Measurements from ENCODE around the gene VEZF1. TPM values are rescaled to one million over a fixed set of nuclear protein-coding genes. Genes with fewer than 3 reads are reported as not detected.

Gene VEZF1
- total and polyA plus RNA-seq, 4 experiments from 2014 or later = 30.6 to 76.6 (median 63.1) TPM

DNA sequence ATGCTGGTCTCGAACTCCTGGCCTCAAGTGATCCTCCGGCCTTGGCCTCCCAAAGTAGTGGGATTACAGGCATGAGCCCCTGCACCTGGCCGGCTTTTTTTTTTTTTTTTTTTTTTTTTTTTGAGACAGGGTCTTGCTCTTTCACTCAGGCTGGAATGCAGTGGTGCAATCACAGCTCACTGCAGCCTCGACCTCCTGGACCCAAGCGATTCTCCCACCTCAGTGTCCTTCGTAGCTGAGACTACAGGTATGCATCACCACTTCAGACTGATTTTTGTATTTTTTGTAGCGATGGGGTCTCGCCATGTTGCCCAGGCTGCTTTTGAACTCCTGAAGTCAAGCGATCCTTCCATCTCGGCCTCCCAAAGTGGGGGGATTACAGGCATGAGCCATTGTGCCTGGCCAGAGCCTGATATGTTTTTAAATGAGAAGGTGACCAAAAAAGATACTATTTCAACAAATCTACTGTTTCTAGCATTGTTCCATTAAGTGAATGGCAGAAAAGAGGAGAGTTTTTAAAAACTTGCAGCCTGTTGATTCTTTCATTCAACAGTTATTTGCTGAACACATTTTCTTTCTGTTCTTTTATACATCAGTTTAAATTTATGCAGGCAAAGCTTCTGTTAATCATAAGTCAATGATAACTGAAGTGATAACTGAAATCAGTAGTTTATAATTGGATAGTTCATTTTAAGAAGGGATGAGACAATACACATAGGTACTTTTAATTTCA, 22.2 kb upstream of the VEZF1 start:
- Mint-ChIP-seq H3K4me3 (no peak overlapping the region), H3K27me3 (peaks cover 0 to 2% of the 10 kb centered on the region in 2 donors)

DNA sequence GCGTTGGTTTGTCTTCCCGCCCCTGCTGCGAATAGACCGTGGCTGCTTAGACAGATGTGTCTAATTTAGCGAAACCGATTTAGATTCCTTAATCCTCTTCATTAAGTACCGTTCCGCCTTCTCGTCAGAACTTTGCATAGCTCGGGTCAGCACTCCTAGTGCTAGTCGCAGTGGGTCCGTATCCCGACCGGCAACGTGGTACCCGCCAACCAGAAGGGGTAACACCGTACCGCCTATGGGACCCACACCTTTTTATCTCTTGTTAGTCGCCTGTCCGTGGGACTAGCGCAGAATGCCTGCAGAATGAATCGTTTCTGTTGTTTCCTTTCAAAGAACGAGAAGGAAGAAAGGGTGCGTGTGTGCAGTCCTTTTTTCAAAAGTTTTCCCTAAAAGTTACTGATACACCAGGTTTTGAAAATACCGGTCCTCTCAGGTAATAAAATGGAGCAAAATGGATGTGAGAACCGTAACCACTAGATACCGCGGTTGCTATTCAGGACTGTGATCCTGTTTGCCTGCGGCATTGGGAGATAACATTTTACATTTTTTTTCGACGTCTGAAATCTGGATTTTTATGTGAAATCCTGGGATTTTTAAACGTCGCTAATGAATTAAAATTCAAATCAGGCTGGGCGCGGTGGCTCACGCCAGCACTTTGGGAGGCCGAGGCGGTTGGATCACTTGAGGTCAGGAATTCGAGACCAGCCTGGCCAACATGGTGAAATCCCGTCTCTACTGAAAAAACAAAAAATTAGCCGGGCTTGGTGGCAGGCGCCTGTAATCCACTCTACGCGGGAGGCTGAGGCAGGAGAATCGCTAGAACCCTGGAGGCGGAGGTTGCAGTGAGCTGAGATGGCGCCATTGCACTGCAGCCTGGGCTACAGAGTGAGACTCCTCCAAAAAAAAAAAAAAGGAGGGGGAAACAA, 20.0 kb upstream of the VEZF1 start:
- CTCF ChIA-PET (ENCODE audit: partially characterized antibody) = interaction anchor here (0.6 to 4.4 kb wide), 14 partner anchors 10 to 192 kb away, joined by 3 to 41 read pairs (median 4); partner anchors contain the start of genes MRPS23 and VEZF1
- no peak for DNase-seq
- intact Hi-C loops (cut with micrococcal nuclease) = loop anchor here (1.0 to 10.0 kb wide), 13 partner anchors 20 to 1176 kb away; partner anchors contain the start of genes AKAP1, C17orf67, DGKE and DYNLL2

More for the DNA sequence above, 22.2 kb upstream of the VEZF1 start:
- intact Hi-C loops (cut with micrococcal nuclease) = no loop called here
- no peaks in the 10 kb centered on the region for H3K9me3 ChIP-seq (ENCODE audit: control insufficient read depth in 1 of 2, low read length in 2 of 2)
- no peaks in the 10 kb centered on the region for H3K27me3 ChIP-seq (ENCODE audit: insufficient read depth, low read length)
- DNase-seq = no peak
- ChIA-PET CTCF (ENCODE audit: partially characterized antibody) (interaction anchor here (1.1 to 4.4 kb wide), 2 partner anchors 12 to 162 kb away, joined by 4 to 41 read pairs; no protein-coding TSS in a partner anchor), POLR2A (ENCODE audit: partially characterized antibody) (interaction anchor here (1.0 to 1.4 kb wide), 2 partner anchors 72 to 160 kb away, joined by 3 read pairs; partner anchors contain the start of gene MRPS23)
- Mint-ChIP-seq H3K9me3 (peaks cover 0 to 4% (median 0%) of the 10 kb centered on the region in 8 donors), H3K36me3 (peaks cover 18 to 27% of the 10 kb centered on the region in 2 donors), H3K27ac (peak overlapping the region in 1 of 7 donors; percentile 61), H3K4me1 (peaks cover 13 to 30% (median 20%) of the 10 kb centered on the region in 4 donors)
- peaks cover 15% of the 10 kb centered on the region for H3K4me1 ChIP-seq (ENCODE audit: insufficient read depth, low read length)
- H3K36me3 ChIP-seq (ENCODE audit: insufficient read depth, low read length) = peaks cover 6% of the 10 kb centered on the region
- no peak overlapping the region for H3K27ac ChIP-seq (ENCODE audit: low read depth, low read length)
- no peak overlapping the region for H3K4me3 ChIP-seq (ENCODE audit: low read length in 2 of 2)

DNA sequence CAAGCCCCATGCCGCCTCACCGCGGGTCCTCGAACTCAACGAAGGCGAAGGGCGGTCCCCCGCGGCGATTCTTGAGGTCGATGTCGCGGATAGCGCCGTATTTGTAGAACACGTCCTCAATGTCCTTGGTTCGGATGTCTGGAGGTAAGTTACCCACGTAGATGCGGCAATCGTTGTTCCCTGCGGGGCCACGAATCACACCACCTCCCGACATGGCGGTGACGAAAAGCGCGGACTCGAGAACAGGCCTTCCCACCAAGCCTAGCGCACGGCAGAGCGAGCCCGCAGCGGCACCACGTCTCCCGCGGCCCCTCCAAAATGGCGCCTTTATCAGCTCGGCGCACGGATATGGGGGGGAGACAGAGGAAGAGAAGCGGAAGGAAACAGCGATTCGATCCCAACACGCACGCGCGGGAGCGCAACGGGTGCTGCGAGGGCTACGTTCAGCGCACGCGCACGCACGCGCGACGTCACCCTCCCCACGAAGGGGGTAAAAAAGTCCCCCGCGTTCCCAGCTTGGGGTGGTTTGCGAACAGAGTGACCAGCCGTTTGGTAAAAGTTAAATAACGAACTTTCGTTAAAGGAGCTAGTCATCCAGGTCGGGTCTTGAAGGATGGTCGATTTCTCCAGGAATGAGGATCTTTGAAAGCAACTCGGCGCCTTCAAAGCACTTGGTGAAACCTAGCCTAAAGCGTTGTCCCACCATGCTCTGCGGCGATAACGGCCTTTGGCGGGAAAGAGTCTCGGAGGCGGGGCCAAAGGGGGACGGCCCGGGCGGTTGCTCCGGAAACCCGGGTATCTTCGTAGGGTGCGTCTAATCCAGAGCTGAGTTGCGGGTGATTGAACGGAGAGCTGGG, 19.1 kb upstream of the VEZF1 start, which contains the start of gene SRSF1:
SRSF1 (minus strand) TSS at position 323 of the 857 bp plus-strand sequence; CDS start at position 214, 109 bp downstream.
- no peaks in the 10 kb centered on the region for H3K9me3 ChIP-seq (ENCODE audit: control insufficient read depth in 1 of 2, low read length in 2 of 2)
- ChIA-PET CTCF (ENCODE audit: partially characterized antibody) (interaction anchor here (0.6 to 4.4 kb wide), 17 partner anchors 9 to 165 kb away, joined by 3 to 41 read pairs (median 3); partner anchors contain the start of genes MRPS23 and VEZF1), POLR2A (ENCODE audit: partially characterized antibody) (interaction anchor here (0.6 to 2.9 kb wide), 39 partner anchors 11 to 1700 kb away, joined by 3 to 85 read pairs (median 4); partner anchors contain the start of genes AKAP1, C17orf67, CLTC and DGKE)
- intact Hi-C loops (cut with micrococcal nuclease) = loop anchor here (1.0 to 10.0 kb wide), 13 partner anchors 19 to 1175 kb away; partner anchors contain the start of genes AKAP1, C17orf67, DGKE and DYNLL2
- Mint-ChIP-seq H3K27ac (peak within 1 kb of the TSS; percentile 98 to 100 (median 99)), H3K27me3 (no peaks in the 10 kb centered on the region), H3K9me3 (peaks cover 0 to 4% (median 0%) of the 10 kb centered on the region in 8 donors), H3K4me3 (peak within 1 kb of the TSS; percentile 96 to 100 (median 100)), H3K4me1 (peaks cover 30 to 61% (median 44%) of the 10 kb centered on the region in 4 donors), H3K36me3 (peaks cover 46 to 57% of the 10 kb centered on the region in 2 donors)
- peaks cover 46% of the 10 kb centered on the region for H3K4me1 ChIP-seq (ENCODE audit: insufficient read depth, low read length)
- peaks cover 34% of the 10 kb centered on the region for H3K36me3 ChIP-seq (ENCODE audit: insufficient read depth, low read length)
- H3K4me3 ChIP-seq (ENCODE audit: low read length in 2 of 2) = peak within 1 kb of the TSS; percentile 96 to 98
- H3K27ac ChIP-seq (ENCODE audit: low read depth, low read length) = peak within 1 kb of the TSS; percentile 97
- DNase-seq = peak; percentile 98 to 99 (median 99)
- no peaks in the 10 kb centered on the region for H3K27me3 ChIP-seq (ENCODE audit: insufficient read depth, low read length)

More for the DNA sequence above, 20.0 kb upstream of the VEZF1 start:
- H3K4me3 Mint-ChIP-seq = peak overlapping the region; percentile 96 to 100 (median 100)
- H3K27ac Mint-ChIP-seq = peak overlapping the region; percentile 98 to 100 (median 99)
- POLR2A ChIA-PET (ENCODE audit: partially characterized antibody) = interaction anchor here (0.6 to 2.9 kb wide), 25 partner anchors 12 to 1611 kb away, joined by 3 to 85 read pairs (median 5); partner anchors contain the start of genes AKAP1, C17orf67, CLTC and DGKE
- H3K27me3 Mint-ChIP-seq = no peaks in the 10 kb centered on the region
- Histone ChIP-seq H3K27ac (ENCODE audit: low read depth, low read length) (peak overlapping the region; percentile 97), H3K4me3 (ENCODE audit: low read length in 2 of 2) (peak overlapping the region; percentile 93 to 98), H3K36me3 (ENCODE audit: insufficient read depth, low read length) (peaks cover 28% of the 10 kb centered on the region), H3K27me3 (ENCODE audit: insufficient read depth, low read length) (no peaks in the 10 kb centered on the region), H3K9me3 (ENCODE audit: control insufficient read depth in 1 of 2, low read length in 2 of 2) (no peaks in the 10 kb centered on the region), H3K4me1 (ENCODE audit: insufficient read depth, low read length) (peaks cover 37% of the 10 kb centered on the region)
- peaks cover 0 to 4% (median 0%) of the 10 kb centered on the region in 8 donors for H3K9me3 Mint-ChIP-seq
- H3K4me1 Mint-ChIP-seq = peaks cover 27 to 52% (median 36%) of the 10 kb centered on the region in 4 donors
- H3K36me3 Mint-ChIP-seq = peaks cover 39 to 48% of the 10 kb centered on the region in 2 donors

DNA sequence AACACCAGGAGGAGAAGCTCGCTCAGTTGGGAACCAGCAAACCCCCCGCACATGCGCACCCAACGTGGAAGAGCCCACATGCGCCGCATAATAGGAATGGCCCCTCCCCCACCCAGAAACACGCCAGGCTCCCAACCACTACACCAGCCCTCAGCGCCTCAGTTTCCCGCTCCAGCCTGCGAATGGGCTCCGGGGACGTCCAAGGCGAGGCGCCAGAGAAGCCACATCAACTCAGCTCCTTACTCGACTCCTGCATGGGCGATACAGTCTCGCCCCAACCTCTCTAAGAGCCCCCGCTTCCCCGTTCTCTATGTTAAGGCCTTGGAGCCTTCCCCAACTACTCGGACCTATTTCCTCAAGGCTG, 18.5 kb upstream of the VEZF1 start:
- Mint-ChIP-seq H3K9me3 (peaks cover 0 to 4% (median 0%) of the 10 kb centered on the region in 8 donors), H3K4me1 (peaks cover 32 to 63% (median 46%) of the 10 kb centered on the region in 4 donors), H3K4me3 (peak overlapping the region; percentile 96 to 100 (median 100)), H3K27me3 (no peaks in the 10 kb centered on the region), H3K36me3 (peaks cover 47 to 61% of the 10 kb centered on the region in 2 donors), H3K27ac (peak overlapping the region; percentile 98 to 100 (median 99))
- Histone ChIP-seq H3K36me3 (ENCODE audit: insufficient read depth, low read length) (peaks cover 34% of the 10 kb centered on the region), H3K9me3 (ENCODE audit: control insufficient read depth in 1 of 2, low read length in 2 of 2) (no peaks in the 10 kb centered on the region), H3K27ac (ENCODE audit: low read depth, low read length) (peak overlapping the region; percentile 97), H3K4me1 (ENCODE audit: insufficient read depth, low read length) (peaks cover 52% of the 10 kb centered on the region), H3K4me3 (ENCODE audit: low read length in 2 of 2) (peak overlapping the region; percentile 96 to 98), H3K27me3 (ENCODE audit: insufficient read depth, low read length) (no peaks in the 10 kb centered on the region)
- DNase-seq = peak in 4 of 5 donors; percentile 43 to 51 (median 48)
- intact Hi-C loops (cut with micrococcal nuclease) = loop anchor here (5.0 to 10.0 kb wide), 5 partner anchors 148 to 1174 kb away; partner anchors contain the start of genes AKAP1, C17orf67, DGKE and PRR11
- CTCF ChIA-PET (ENCODE audit: partially characterized antibody) = interaction anchor here (0.8 to 4.4 kb wide), 11 partner anchors 8 to 166 kb away, joined by 3 to 41 read pairs (median 4); partner anchors contain the start of genes MRPS23 and VEZF1
- POLR2A ChIA-PET (ENCODE audit: partially characterized antibody) = interaction anchor here (0.8 to 2.9 kb wide), 25 partner anchors 10 to 1173 kb away, joined by 3 to 85 read pairs (median 4); partner anchors contain the start of genes AKAP1, C17orf67, DGKE and DYNLL2

DNA sequence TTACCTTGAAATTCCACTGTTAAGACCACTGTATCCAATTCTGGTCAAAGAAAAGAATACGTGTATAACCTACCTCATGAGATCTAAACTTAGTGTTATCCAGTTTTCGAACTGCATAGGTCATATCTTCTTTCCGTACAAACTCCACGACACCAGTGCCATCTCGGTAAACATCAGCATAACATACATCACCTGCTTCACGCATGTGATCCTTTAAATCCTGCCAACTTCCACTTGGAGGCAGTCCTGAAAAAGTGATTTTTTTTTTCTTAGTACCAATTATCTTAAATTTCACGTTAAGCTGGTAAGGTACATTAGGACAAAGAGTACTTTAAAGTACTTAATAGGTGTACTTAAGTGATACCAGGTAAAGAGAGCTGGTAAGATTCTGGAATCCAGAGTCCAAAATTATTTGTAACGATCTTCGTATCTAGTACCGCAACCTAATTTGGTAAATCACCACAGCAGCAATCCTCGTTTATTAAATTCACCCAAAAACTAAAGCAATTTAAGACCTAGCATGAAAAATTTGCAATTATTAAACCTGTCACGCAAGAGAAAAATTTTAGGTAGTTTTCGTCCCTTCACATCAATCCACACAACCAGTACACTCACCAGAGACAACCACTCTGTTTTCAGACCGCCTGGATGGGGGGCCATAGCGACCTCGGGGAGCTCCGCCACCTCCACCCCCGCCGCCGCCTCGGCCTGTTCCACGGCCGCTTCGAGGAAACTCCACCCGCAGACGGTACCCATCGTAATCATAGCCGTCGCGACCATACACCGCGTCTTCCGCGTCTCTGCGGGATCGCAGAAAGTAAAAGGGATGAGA, 17.9 kb upstream of the VEZF1 start:
- H3K4me3 Mint-ChIP-seq = peak overlapping the region; percentile 96 to 100 (median 100)
- H3K9me3 Mint-ChIP-seq = peaks cover 0 to 4% (median 0%) of the 10 kb centered on the region in 8 donors
- intact Hi-C loops (cut with micrococcal nuclease) = loop anchor here (5.0 to 10.0 kb wide), 5 partner anchors 149 to 1174 kb away; partner anchors contain the start of genes AKAP1, C17orf67, DGKE and PRR11
- H3K27ac Mint-ChIP-seq = peak overlapping the region; percentile 98 to 100 (median 99)
- H3K4me1 ChIP-seq (ENCODE audit: insufficient read depth, low read length) = peaks cover 58% of the 10 kb centered on the region
- peaks cover 47 to 66% of the 10 kb centered on the region in 2 donors for H3K36me3 Mint-ChIP-seq
- no peaks in the 10 kb centered on the region for H3K27me3 Mint-ChIP-seq
- no peaks in the 10 kb centered on the region for H3K27me3 ChIP-seq (ENCODE audit: insufficient read depth, low read length)
- H3K9me3 ChIP-seq (ENCODE audit: control insufficient read depth in 1 of 2, low read length in 2 of 2) = no peaks in the 10 kb centered on the region
- ChIA-PET POLR2A (ENCODE audit: partially characterized antibody) (interaction anchor here (0.8 to 2.9 kb wide), 16 partner anchors 10 to 406 kb away, joined by 3 to 85 read pairs (median 6); partner anchors contain the start of genes DYNLL2, MRPS23 and VEZF1), CTCF (ENCODE audit: partially characterized antibody) (interaction anchor here (0.8 to 4.4 kb wide), 7 partner anchors 8 to 165 kb away, joined by 3 to 41 read pairs (median 4); partner anchors contain the start of gene VEZF1)
- peak overlapping the region; percentile 97 for H3K27ac ChIP-seq (ENCODE audit: low read depth, low read length)
- peaks cover 39% of the 10 kb centered on the region for H3K36me3 ChIP-seq (ENCODE audit: insufficient read depth, low read length)
- H3K4me3 ChIP-seq (ENCODE audit: low read length in 2 of 2) = peak overlapping the region; percentile 96 to 98
- no peak for DNase-seq
- H3K4me1 Mint-ChIP-seq = peaks cover 34 to 63% (median 49%) of the 10 kb centered on the region in 4 donors
